ENCODE measurements around the gene DENND2C. TPM values are rescaled to one million over a fixed set of nuclear protein-coding genes. Genes with fewer than 3 reads are reported as not detected.

Gene DENND2C
- total RNA-seq, 2 experiments from 2014 or later, result 0.47 to 0.93 TPM

- no peaks in the 10 kb centered on the region for H4K20me1 ChIP-seq (ENCODE audit: insufficient read depth, low read length)
- peaks cover 31% of the 10 kb centered on the region for H3K79me2 ChIP-seq (ENCODE audit: insufficient read depth, low read depth, low read length)
- ChIA-PET POLR2A (interaction anchor here (0.8 to 2.8 kb wide), 12 partner anchors 10 to 369 kb away, joined by 3 to 16 read pairs (median 5); partner anchors contain the start of gene CSDE1), CTCF (ENCODE audit: unreplicated experiment) (interaction anchor here (0.8 kb wide), 1 partner anchor 369 kb away, joined by 3 read pairs; no protein-coding TSS in a partner anchor)
- H2AFZ ChIP-seq (ENCODE audit: low read length), result peak overlapping the region; percentile 68; the same call in 1 of the 2 replicates
- intact Hi-C loops (cut with micrococcal nuclease; ENCODE audit: unreplicated experiment), result loop anchor here (2.0 to 10.0 kb wide), 3 partner anchors 36 to 141 kb away; partner anchors contain the start of gene SIKE1
- no peak for TF ChIP-seq EZH2phosphoT487 (IDR thresholded peaks at IDR 0.05; ENCODE audit: borderline replicate concordance, low read depth, low read length)
- no peak for TF ChIP-seq CTCF (conservative IDR thresholded peaks at IDR 0.05; ENCODE audit: low read length)
- peak overlapping the region; percentile 87 for H3K4me3 ChIP-seq (ENCODE audit: low read depth, low read length, poor library complexity, severe bottlenecking)
- peak overlapping the region; percentile 54 for H3K27ac ChIP-seq (ENCODE audit: low read depth, low read length, poor library complexity, severe bottlenecking)
- peak overlapping the region; percentile 93 for H3K4me2 ChIP-seq (ENCODE audit: low read length)
- DNase-seq (ENCODE audit: low spot score), result no peak
- H3K9me3 ChIP-seq (ENCODE audit: low read length), result no peaks in the 10 kb centered on the region
- no TSS peak for BruUV-seq (replicated peaks)
- no peaks in the 10 kb centered on the region for H3K9me2 ChIP-seq (ENCODE audit: insufficient read depth, low read length)
- peaks cover 94% of the 10 kb centered on the region for H3K36me3 ChIP-seq (ENCODE audit: insufficient read depth, low read length)
- peaks cover 16% of the 10 kb centered on the region for H3K4me1 ChIP-seq (ENCODE audit: insufficient read depth, low read length, poor library complexity, severe bottlenecking)
Measured at GRCh38 chr1:114715952-114716303, 46.1 kb upstream of the DENND2C start.

GRCh38 chr1:114712977-114713376 lies 43.1 kb upstream of the DENND2C start:
- Histone ChIP-seq H3K79me2 (ENCODE audit: insufficient read depth, low read depth, low read length) (peaks cover 31% of the 10 kb centered on the region), H3K4me2 (ENCODE audit: low read length) (no peak overlapping the region), H3K9me2 (ENCODE audit: insufficient read depth, low read length) (no peaks in the 10 kb centered on the region), H3K36me3 (ENCODE audit: insufficient read depth, low read length) (peaks cover 91% of the 10 kb centered on the region), H3K9me3 (ENCODE audit: low read length) (no peaks in the 10 kb centered on the region), H3K4me3 (ENCODE audit: low read depth, low read length, poor library complexity, severe bottlenecking) (no peak overlapping the region), H2AFZ (ENCODE audit: low read length) (no peak overlapping the region), H4K20me1 (ENCODE audit: insufficient read depth, low read length) (no peaks in the 10 kb centered on the region), H3K4me1 (ENCODE audit: insufficient read depth, low read length, poor library complexity, severe bottlenecking) (peaks cover 16% of the 10 kb centered on the region), H3K27ac (ENCODE audit: low read depth, low read length, poor library complexity, severe bottlenecking) (no peak overlapping the region)
- POLR2A ChIA-PET, result interaction anchor here (0.6 to 1.8 kb wide), 4 partner anchors 10 to 750 kb away, joined by 3 to 4 read pairs (median 3); no protein-coding TSS in a partner anchor
- CTCF ChIA-PET (ENCODE audit: unreplicated experiment), result no interaction called here
- no peak for DNase-seq (ENCODE audit: low spot score)
- TF ChIP-seq EZH2phosphoT487 (IDR thresholded peaks at IDR 0.05; ENCODE audit: borderline replicate concordance, low read depth, low read length), result no peak
- no peak for TF ChIP-seq CTCF (conservative IDR thresholded peaks at IDR 0.05; ENCODE audit: low read length)
- intact Hi-C loops (cut with micrococcal nuclease; ENCODE audit: unreplicated experiment), result loop anchor here (10.0 kb wide), 1 partner anchor 138 kb away; no protein-coding TSS in a partner anchor
- BruUV-seq (replicated peaks), result no TSS peak

- no peak for DNase-seq (ENCODE audit: low spot score)
- POLR2A ChIA-PET, result no interaction called here
- Histone ChIP-seq H3K9me2 (ENCODE audit: insufficient read depth, low read length) (no peaks in the 10 kb centered on the region), H4K20me1 (ENCODE audit: insufficient read depth, low read length) (no peaks in the 10 kb centered on the region), H3K27ac (ENCODE audit: low read depth, low read length, poor library complexity, severe bottlenecking) (no peak overlapping the region), H3K4me3 (ENCODE audit: low read depth, low read length, poor library complexity, severe bottlenecking) (no peak overlapping the region), H3K79me2 (ENCODE audit: insufficient read depth, low read depth, low read length) (peaks cover 14% of the 10 kb centered on the region), H3K9me3 (ENCODE audit: low read length) (no peaks in the 10 kb centered on the region), H2AFZ (ENCODE audit: low read length) (no peak overlapping the region), H3K36me3 (ENCODE audit: insufficient read depth, low read length) (peaks cover 93% of the 10 kb centered on the region), H3K4me1 (ENCODE audit: insufficient read depth, low read length, poor library complexity, severe bottlenecking) (peaks cover under 1% of the 10 kb centered on the region), H3K4me2 (ENCODE audit: low read length) (no peak overlapping the region)
- intact Hi-C loops (cut with micrococcal nuclease; ENCODE audit: unreplicated experiment), result loop anchor here (10.0 kb wide), 1 partner anchor 136 kb away; no protein-coding TSS in a partner anchor
- TF ChIP-seq EZH2phosphoT487 (IDR thresholded peaks at IDR 0.05; ENCODE audit: borderline replicate concordance, low read depth, low read length) (no peak), CTCF (conservative IDR thresholded peaks at IDR 0.05; ENCODE audit: low read length) (no peak)
- CTCF ChIA-PET (ENCODE audit: unreplicated experiment), result no interaction called here
- no TSS peak for BruUV-seq (replicated peaks)
Measured at GRCh38 chr1:114710360-114710759, 40.5 kb upstream of the DENND2C start.

Data from OCI-LY7 (cell line).